H9 (cell line): Measurements from ENCODE around the gene TUBD1. TPM values are rescaled to one million over a fixed set of nuclear protein-coding genes. Genes with fewer than 3 reads are reported as not detected.
"Not testable (repeated sequence)": the region's sequence is repeated elsewhere in the genome, so short reads cannot be mapped to it uniquely, and the experiment has no call there.

Experiments
- DNase-seq: peaks from one replicate; pipeline ENCODE4 v3.0.0-alpha.2; 2017
- H2AFZ ChIP-seq: one replicate; pipeline ENCODE4 v1.6.1; 2013; ENCODE audit warnings: mild to moderate bottlenecking, low read length, control low read depth, moderate library complexity
- H2AK5ac ChIP-seq: 2 replicates; pipeline ENCODE4 v1.6.1; 2013; ENCODE audit warnings: low read length, control low read depth, mixed read lengths; ENCODE audit not compliant: insufficient read length
- H2BK120ac ChIP-seq: one replicate; pipeline ENCODE4 v1.6.1; 2013; ENCODE audit warnings: low read depth, mild to moderate bottlenecking, low read length, control low read depth, inconsistent platforms; ENCODE audit not compliant: poor library complexity, severe bottlenecking
- H2BK12ac ChIP-seq: 2 replicates; pipeline ENCODE4 v1.6.1; 2013; ENCODE audit warnings: low read length, control low read depth, mixed read lengths, low read depth; ENCODE audit not compliant: insufficient read length
- H2BK15ac ChIP-seq: 2 replicates; pipeline ENCODE4 v1.6.1; 2013; ENCODE audit warnings: low read depth, low read length, control low read depth
- H2BK20ac ChIP-seq: one replicate; pipeline ENCODE4 v1.6.1; 2013; ENCODE audit warnings: low read depth, mild to moderate bottlenecking, low read length, control low read depth, inconsistent platforms; ENCODE audit not compliant: poor library complexity, severe bottlenecking
- H2BK5ac ChIP-seq: 2 replicates; pipeline ENCODE4 v1.6.1; 2013; ENCODE audit warnings: low read length, control low read depth, mixed read lengths; ENCODE audit not compliant: insufficient read length
- H3K14ac ChIP-seq: 2 replicates; pipeline ENCODE4 v1.6.1; 2013; ENCODE audit warnings: low read length, control low read depth; ENCODE audit not compliant: insufficient read depth
- H3K18ac ChIP-seq: 2 replicates; pipeline ENCODE4 v1.6.1; 2013; ENCODE audit warnings: low read depth, mild to moderate bottlenecking, mixed read lengths, low read length, control low read depth; ENCODE audit not compliant: insufficient read length
- H3K23ac ChIP-seq: 2 replicates; pipeline ENCODE4 v1.6.1; 2013; ENCODE audit warnings: low read length, control low read depth, mixed read lengths, low read depth; ENCODE audit not compliant: insufficient read length
- H3K23me2 ChIP-seq: 2 replicates; pipeline ENCODE4 v1.6.1; 2013; ENCODE audit warnings: low read depth, mild to moderate bottlenecking, mixed read lengths, low read length, control low read depth; ENCODE audit not compliant: insufficient read length, poor library complexity, severe bottlenecking
- H3K27ac ChIP-seq: 2 replicates; pipeline ENCODE4 v1.5.1; 2013; ENCODE audit warnings: low read length, control low read depth, mixed read lengths, low read depth; ENCODE audit not compliant: insufficient read length
- H3K27me3 ChIP-seq: 2 replicates; pipeline ENCODE4 v1.6.1; 2013; ENCODE audit warnings: low read length, control low read depth, inconsistent platforms; ENCODE audit not compliant: insufficient read depth
- H3K4ac ChIP-seq: 2 replicates; pipeline ENCODE4 v1.6.1; 2013; ENCODE audit warnings: low read depth, mild to moderate bottlenecking, control low read depth, inconsistent platforms, low read length, moderate library complexity
- H3K4me1 ChIP-seq: 2 replicates; pipeline ENCODE4 v1.6.1; 2013; ENCODE audit warnings: low read length, control low read depth, inconsistent platforms; ENCODE audit not compliant: insufficient read depth
- H3K4me2 ChIP-seq: 2 replicates; pipeline ENCODE4 v1.6.1; 2013; ENCODE audit warnings: low read length, control low read depth, mixed read lengths; ENCODE audit not compliant: insufficient read length, insufficient read depth
- H3K56ac ChIP-seq: 2 replicates; pipeline ENCODE4 v1.6.1; 2013; ENCODE audit warnings: low read depth, mild to moderate bottlenecking, mixed read lengths, low read length, control low read depth; ENCODE audit not compliant: insufficient read length
- H3K79me1 ChIP-seq: 2 replicates; pipeline ENCODE4 v1.6.1; 2013; ENCODE audit warnings: low read depth, mild to moderate bottlenecking, moderate library complexity, low read length, control low read depth, inconsistent platforms; ENCODE audit not compliant: insufficient read depth, poor library complexity, severe bottlenecking
- H3K79me2 ChIP-seq: 2 replicates; pipeline ENCODE4 v1.6.1; 2013; ENCODE audit warnings: low read length, control low read depth, inconsistent platforms; ENCODE audit not compliant: insufficient read depth
- H3K9ac ChIP-seq: 2 replicates; pipeline ENCODE4 v1.6.1; 2013; ENCODE audit warnings: low read length, control low read depth, mixed read lengths; ENCODE audit not compliant: insufficient read length; ENCODE audit errors: extremely low read depth
- H3K9me3 ChIP-seq: one replicate; pipeline ENCODE4 v1.6.1; 2013; ENCODE audit warnings: low read depth, low read length, inconsistent platforms; ENCODE audit not compliant: control insufficient read depth
- H3T11ph ChIP-seq: one replicate; pipeline ENCODE4 v1.6.1; 2013; ENCODE audit warnings: mild to moderate bottlenecking, low read length, control low read depth, inconsistent platforms
- H4K20me1 ChIP-seq: one replicate; pipeline ENCODE4 v1.6.1; 2013; ENCODE audit not compliant: control insufficient read depth, insufficient read length, insufficient read depth
- H4K5ac ChIP-seq: 2 replicates; pipeline ENCODE4 v1.6.1; 2013; ENCODE audit warnings: low read depth, mild to moderate bottlenecking, mixed read lengths, low read length, control low read depth; ENCODE audit not compliant: insufficient read length
- H4K8ac ChIP-seq: replicated peaks from 2 replicates; pipeline ENCODE4 v1.6.1; 2013; ENCODE audit warnings: low read length, control low read depth, mixed read lengths, low read depth; ENCODE audit not compliant: insufficient read length
- H4K91ac ChIP-seq: 2 replicates; pipeline ENCODE4 v1.6.1; 2013; ENCODE audit warnings: low read depth, mild to moderate bottlenecking, moderate library complexity, mixed read lengths, low read length, control low read depth; ENCODE audit not compliant: insufficient read length
- H3K27ac Mint-ChIP-seq, 3 experiments: 2 replicates in 2 of 3; 3 replicates in 1 of 3; pipeline ENCODE4 v1.8.0; 2020 to 2021; ENCODE audit warnings: mixed read lengths in 3 of 3, mild to moderate bottlenecking in 1 of 3, moderate library complexity in 1 of 3
- H3K27me3 Mint-ChIP-seq: 2 replicates; pipeline ENCODE4 v1.8.0; 2021; ENCODE audit warnings: low read depth, mild to moderate bottlenecking, moderate library complexity, mixed read lengths
- H3K36me3 Mint-ChIP-seq, 3 experiments: 2 replicates in 2 of 3; 3 replicates in 1 of 3; pipeline ENCODE4 v1.8.0; 2020 to 2021; ENCODE audit warnings: low read depth in 3 of 3, mixed read lengths in 3 of 3; ENCODE audit not compliant: insufficient read depth in 1 of 3
- H3K4me1 Mint-ChIP-seq, 2 experiments: 2 replicates each; pipeline ENCODE4 v1.8.0; 2020; ENCODE audit warnings: mixed read lengths in 2 of 2
- H3K4me3 Mint-ChIP-seq, 2 experiments: 2 replicates in 1 of 2; 3 replicates in 1 of 2; pipeline ENCODE4 v1.8.0; 2020 to 2021; ENCODE audit warnings: mild to moderate bottlenecking in 2 of 2, mixed read lengths in 2 of 2, moderate library complexity in 1 of 2
- H3K9me3 Mint-ChIP-seq, 2 experiments: 2 replicates in 1 of 2; 3 replicates in 1 of 2; pipeline ENCODE4 v1.8.0; 2020; ENCODE audit warnings: mild to moderate bottlenecking in 2 of 2, mixed read lengths in 2 of 2, moderate library complexity in 1 of 2
- WGBS: extraction: QIAGEN DNeasy Blood & Tissue Kit; methylation state at CpG from one replicate; pipeline ENCODE4 v1.1.7; 2013; ENCODE audit warnings: missing lambda C conversion rate, low lambda C conversion rate, mixed read lengths; ENCODE audit not compliant: insufficient read length; ENCODE audit errors: extremely low coverage; 5-methylcytosine and 5-hydroxymethylcytosine counted together
- total RNA-seq: library from RNA; stranded (reverse); gene quantifications from 2 replicates; pipeline ENCODE4 v1.2.1, GENCODE V29; 2021
- TF ChIP-seq, protein P1 (sequence below): fragments of 200-600 bp; sonication (generic); conservative IDR thresholded peaks from 3 replicates; pipeline ENCODE4 v1.8.0; 2021; ENCODE audit warnings: antibody characterized with exemption, mild to moderate bottlenecking

The TUBD1 gene
- total RNA-seq, 1 experiment from 2014 or later: 26.4 TPM

DNA sequence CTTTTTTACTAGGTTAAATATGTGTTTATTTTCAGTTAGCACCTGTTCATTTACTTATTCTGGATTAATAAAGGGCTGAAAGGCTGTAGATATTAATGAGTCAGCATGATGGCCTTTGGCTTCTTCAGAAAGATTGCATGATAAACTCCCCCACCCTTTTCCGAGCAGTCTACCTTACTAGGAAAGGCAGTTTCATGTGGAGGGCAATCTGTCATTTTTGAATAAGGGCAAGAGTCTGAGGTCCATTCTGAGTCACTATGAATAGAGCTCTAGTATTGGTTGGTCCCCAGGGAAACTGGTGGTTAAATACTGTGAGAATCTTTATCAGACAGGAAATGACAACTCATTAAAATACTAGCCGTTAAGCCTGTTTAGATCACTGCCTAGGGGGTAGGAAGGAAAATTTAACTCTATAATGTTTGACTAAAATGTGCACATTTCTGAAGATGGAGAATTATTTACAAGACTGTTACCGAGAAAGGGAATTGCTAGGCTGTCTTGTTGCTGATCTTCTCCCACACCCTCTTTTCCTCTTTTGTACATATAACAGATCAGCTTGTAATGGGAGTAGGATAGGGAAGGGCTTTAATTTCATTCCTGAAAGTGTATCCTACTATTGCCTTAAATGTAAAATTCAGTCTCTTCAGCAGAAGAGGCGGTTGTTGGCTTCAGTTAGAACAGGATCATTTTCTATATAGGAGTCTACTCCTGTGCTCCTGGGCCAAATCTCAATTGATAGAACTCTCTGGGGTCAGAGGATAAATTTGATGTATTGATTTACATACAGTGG lies 63.3 kb downstream of the TUBD1 start:
- DNase-seq: no peak
- H3K27ac Mint-ChIP-seq: peak overlapping the region in 2 of 3 experiments; percentile 67 to 77; a peak in 3 of 7 replicates
- H3K23me2 ChIP-seq: no peaks in the 10 kb centered on the region
- no peak overlapping the region for H3K27ac ChIP-seq
- no peaks in the 10 kb centered on the region for H3K27me3 ChIP-seq
- no peaks in the 10 kb centered on the region for H3K79me2 ChIP-seq
- no peaks in the 10 kb centered on the region for H4K20me1 ChIP-seq
- H3K4me2 ChIP-seq: no peak overlapping the region
- no peak overlapping the region for H2BK5ac ChIP-seq
- TF ChIP-seq, protein P1, sequence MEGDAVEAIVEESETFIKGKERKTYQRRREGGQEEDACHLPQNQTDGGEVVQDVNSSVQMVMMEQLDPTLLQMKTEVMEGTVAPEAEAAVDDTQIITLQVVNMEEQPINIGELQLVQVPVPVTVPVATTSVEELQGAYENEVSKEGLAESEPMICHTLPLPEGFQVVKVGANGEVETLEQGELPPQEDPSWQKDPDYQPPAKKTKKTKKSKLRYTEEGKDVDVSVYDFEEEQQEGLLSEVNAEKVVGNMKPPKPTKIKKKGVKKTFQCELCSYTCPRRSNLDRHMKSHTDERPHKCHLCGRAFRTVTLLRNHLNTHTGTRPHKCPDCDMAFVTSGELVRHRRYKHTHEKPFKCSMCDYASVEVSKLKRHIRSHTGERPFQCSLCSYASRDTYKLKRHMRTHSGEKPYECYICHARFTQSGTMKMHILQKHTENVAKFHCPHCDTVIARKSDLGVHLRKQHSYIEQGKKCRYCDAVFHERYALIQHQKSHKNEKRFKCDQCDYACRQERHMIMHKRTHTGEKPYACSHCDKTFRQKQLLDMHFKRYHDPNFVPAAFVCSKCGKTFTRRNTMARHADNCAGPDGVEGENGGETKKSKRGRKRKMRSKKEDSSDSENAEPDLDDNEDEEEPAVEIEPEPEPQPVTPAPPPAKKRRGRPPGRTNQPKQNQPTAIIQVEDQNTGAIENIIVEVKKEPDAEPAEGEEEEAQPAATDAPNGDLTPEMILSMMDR: no peak
- no peak overlapping the region for H4K5ac ChIP-seq
- no peak overlapping the region for H2AFZ ChIP-seq
- H3T11ph ChIP-seq: no peak overlapping the region
- H3K23ac ChIP-seq: no peak overlapping the region
- H2BK12ac ChIP-seq: no peak overlapping the region
- H4K91ac ChIP-seq: no peak overlapping the region
- H3K18ac ChIP-seq: no peak overlapping the region
- H3K9me3 Mint-ChIP-seq: no peaks in the 10 kb centered on the region
- no peaks in the 10 kb centered on the region for H3K36me3 Mint-ChIP-seq
- H2BK15ac ChIP-seq: no peak overlapping the region
- no peaks in the 10 kb centered on the region for H3K27me3 Mint-ChIP-seq
- no peak overlapping the region for H4K8ac ChIP-seq
- H3K79me1 ChIP-seq: no peaks in the 10 kb centered on the region
- peaks cover 12% of the 10 kb centered on the region for H3K4me1 ChIP-seq
- WGBS: no CpG with 5 or more reads among the region's 4 CpGs
- H3K9me3 ChIP-seq: no peaks in the 10 kb centered on the region
- H3K9ac ChIP-seq: no peak overlapping the region
- no peak overlapping the region for H2BK120ac ChIP-seq
- peaks cover 37 to 39% of the 10 kb centered on the region in 2 experiments for H3K4me1 Mint-ChIP-seq
- H2BK20ac ChIP-seq: no peak overlapping the region
- no peak overlapping the region for H2AK5ac ChIP-seq
- H3K14ac ChIP-seq: no peak overlapping the region
- no peak overlapping the region for H3K4me3 Mint-ChIP-seq
- H3K56ac ChIP-seq: no peak overlapping the region
- H3K4ac ChIP-seq: no peak overlapping the region

DNA sequence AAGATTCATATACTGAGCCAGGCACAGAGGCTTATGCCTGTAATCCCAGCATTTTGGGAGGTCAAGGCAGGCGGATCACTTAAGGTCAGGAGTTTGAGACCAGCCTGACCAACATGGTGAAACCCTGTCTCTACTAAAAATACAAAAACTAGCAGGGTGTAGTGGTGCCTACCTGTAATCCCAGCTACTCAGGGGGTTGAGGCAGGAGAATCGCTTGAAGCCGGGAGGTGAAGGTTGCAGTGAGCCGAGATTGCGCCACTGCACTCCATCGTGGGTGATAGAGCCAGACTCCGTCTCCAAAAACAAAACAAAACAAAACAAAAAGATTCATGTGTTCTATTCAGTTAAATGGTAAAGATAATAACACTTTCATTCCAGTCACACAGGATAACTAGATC lies 63.9 kb downstream of the TUBD1 start:
- WGBS: no CpG with 5 or more reads among the region's 7 CpGs
- H2BK20ac ChIP-seq, H2AFZ ChIP-seq, H3K23me2 ChIP-seq, H3K27me3 Mint-ChIP-seq, H2BK120ac ChIP-seq, H4K20me1 ChIP-seq, H3K23ac ChIP-seq, H3K4me3 Mint-ChIP-seq, H3K56ac ChIP-seq, H3T11ph ChIP-seq, H3K79me2 ChIP-seq, H3K9me3 ChIP-seq, H4K8ac ChIP-seq, DNase-seq, H2BK12ac ChIP-seq, H2BK5ac ChIP-seq, H3K27me3 ChIP-seq, H4K5ac ChIP-seq, H2AK5ac ChIP-seq, H4K91ac ChIP-seq, H3K4ac ChIP-seq, H3K9ac ChIP-seq, H3K14ac ChIP-seq, H3K27ac ChIP-seq, H3K9me3 Mint-ChIP-seq, H2BK15ac ChIP-seq, H3K36me3 Mint-ChIP-seq, H3K18ac ChIP-seq, H3K79me1 ChIP-seq, H3K4me2 ChIP-seq: not testable (repeated sequence)
- peak overlapping the region; percentile 24 to 77 (median 68); a peak in 4 of 7 replicates for H3K27ac Mint-ChIP-seq
- peaks cover 12% of the 10 kb centered on the region for H3K4me1 ChIP-seq
- peaks cover 37 to 39% of the 10 kb centered on the region in 2 experiments for H3K4me1 Mint-ChIP-seq
